Measurements from ENCODE around the gene CIBAR2. TPM values are rescaled to one million over a fixed set of nuclear protein-coding genes. Genes with fewer than 3 reads are reported as not detected.

Gene CIBAR2
- total and polyA plus RNA-seq, 2 experiments from 2014 or later = not detected

GRCh38 chr16:85090873-85091521, 21.3 kb downstream of the CIBAR2 start:
- H3K27ac ChIP-seq (ENCODE audit: low read depth) = no peak overlapping the region
- no peak for ATAC-seq
- H3F3A ChIP-seq (replicated peaks; ENCODE audit: low read depth) = no peaks in the 10 kb centered on the region

More at GRCh38 chr16:85090873-85091521, 21.3 kb downstream of the CIBAR2 start:
- TF ChIP-seq REST (IDR thresholded peaks at IDR 0.05; ENCODE audit: unreplicated experiment) (no peak), ETS1 (IDR thresholded peaks at IDR 0.05) (no peak), ZNF114 (CRISPR knock-in tag; IDR thresholded peaks at IDR 0.05) (no peak), CREB1 (CRISPR knock-in tag; IDR thresholded peaks at IDR 0.05; ENCODE audit: low read depth) (no peak), STAT1 (IDR thresholded peaks at IDR 0.05; ENCODE audit: unreplicated experiment) (no peak), ZNF331 (CRISPR knock-in tag; IDR thresholded peaks at IDR 0.05; ENCODE audit: low read depth) (no peak), NANOG (IDR thresholded peaks at IDR 0.05; ENCODE audit: borderline replicate concordance) (no peak), ZNF462 (CRISPR knock-in tag; IDR thresholded peaks at IDR 0.05) (no peak)
- Mint-ChIP-seq H3K9me3 (no peaks in the 10 kb centered on the region), H3K27ac (no peak overlapping the region), H3K27me3 (ENCODE audit: insufficient read depth, low read depth, poor library complexity) (peaks cover 9% of the 10 kb centered on the region), H3K4me3 (no peak overlapping the region), H3K36me3 (ENCODE audit: low read depth) (no peaks in the 10 kb centered on the region), H3K4me1 (peaks cover 12% of the 10 kb centered on the region)
- H3K27me3 ChIP-seq (ENCODE audit: insufficient read depth) = no peaks in the 10 kb centered on the region
- H3K4me1 ChIP-seq (ENCODE audit: insufficient read depth) = 0 out of 2 replicates have a peak, but pooled peaks cover 3% of the 10 kb centered on the region
- no peaks in the 10 kb centered on the region for H3K79me2 ChIP-seq (replicated peaks; ENCODE audit: insufficient read depth)
- no peak overlapping the region for H3K4me2 ChIP-seq
- H3K36me3 ChIP-seq (ENCODE audit: insufficient read depth) = no peaks in the 10 kb centered on the region
- H4K20me1 ChIP-seq (replicated peaks; ENCODE audit: insufficient read depth) = no peaks in the 10 kb centered on the region; the same call in 1 of the 2 replicates
- DNase-seq (ENCODE audit: low spot score) = no peak
- no peak overlapping the region for H3K4me3 ChIP-seq
- no peak overlapping the region for H2AFZ ChIP-seq
- no peaks in the 10 kb centered on the region for H3K9me2 ChIP-seq (ENCODE audit: insufficient read depth)
